Esophagus muscularis mucosa (tissue), 4 donors: ENCODE data around the gene GPR153. TPM values are rescaled to one million over a fixed set of nuclear protein-coding genes. Genes with fewer than 3 reads are reported as not detected.
A peak's percentile ranks its signal among the peaks of the same experiment; 100 is the strongest.

Experiments
- DNase-seq: peaks from one replicate; pipeline ENCODE4 v3.0.0-alpha.2; 2017; ENCODE audit errors: extremely low spot score
- H3K27ac ChIP-seq, 4 donors: fragments of 200-600 bp; sonication (generic); replicated peaks in 1 of 4; 1 replicate in 3 of 4; 2 replicates in 1 of 4; pipeline ENCODE4 v1.5.1; 2016 to 2019; ENCODE audit warnings: mild to moderate bottlenecking in 1 of 4
- H3K27me3 ChIP-seq, 4 donors: fragments of 200-600 bp; sonication (generic); one replicate each; pipeline versions ENCODE4 v1.5.1 to v1.6.0; 2016 to 2019
- H3K36me3 ChIP-seq, 4 donors: fragments of 200-600 bp; sonication (generic); one replicate each; pipeline ENCODE4 v1.5.1; 2016 to 2019
- H3K4me1 ChIP-seq, 4 donors: fragments of 200-600 bp; sonication (generic); one replicate each; pipeline ENCODE4 v1.5.1; 2016 to 2019
- H3K4me3 ChIP-seq, 4 donors: fragments of 200-600 bp; sonication (generic); 1 replicate in 2 of 4; 2 replicates in 2 of 4; pipeline ENCODE4 v1.5.1; 2016 to 2019; ENCODE audit warnings: mild to moderate bottlenecking in 4 of 4, moderate library complexity in 1 of 4
- H3K9me3 ChIP-seq, 4 donors: fragments of 200-600 bp; sonication (generic); 1 replicate in 3 of 4; 2 replicates in 1 of 4; pipeline ENCODE4 v1.5.1; 2016 to 2019
- EP300 ChIP-seq: sonication (generic); formaldehyde crosslinking; IDR thresholded peaks from one replicate; pipeline ENCODE4 v1.6.1; 2017; ENCODE audit warnings: antibody characterized with exemption
- POLR2A ChIP-seq: fragments of 450-650 bp; IDR thresholded peaks from one replicate; pipeline ENCODE4 v1.6.1; 2017; ENCODE audit warnings: antibody characterized with exemption, moderate library complexity, mild to moderate bottlenecking, low read depth
- POLR2AphosphoS5 ChIP-seq, 2 donors: sonication (generic); formaldehyde crosslinking; IDR thresholded peaks; one replicate each; pipeline ENCODE4 v1.6.1; 2017; ENCODE audit warnings: antibody characterized with exemption in 2 of 2
- WGBS: methylation state at CpG from one replicate; pipeline ENCODE4 v1.1.5; 2018; 5-methylcytosine and 5-hydroxymethylcytosine counted together
- intact Hi-C: fragments of 100-400 bp; cut with DNase I; formaldehyde crosslinking; loops from one replicate; pipeline ENCODE4 v1.15.1; 2023
- total RNA-seq, 4 donors: library from RNA; depleted of rRNA; stranded (reverse); fragments of >200 nt; gene quantifications; one replicate each; pipeline versions ENCODE4 v1.1.0 to v1.2.1, GENCODE V29; 2016
- TF ChIP-seq, protein P1 (sequence below), 3 experiments: fragments of 200-600 bp in 2 of 3; fragments of 450-650 bp in 1 of 3; sonication (generic) in 2 of 3; IDR thresholded peaks; one replicate each; pipeline ENCODE4 v1.5.1; 2017 to 2019; ENCODE audit warnings: antibody characterized with exemption in 3 of 3, mild to moderate bottlenecking in 2 of 3, moderate library complexity in 1 of 3

GPR153 gene
- total RNA-seq, 4 donors from 2014 or later = 5.5 to 11.0 (median 9.3) TPM

- Histone ChIP-seq H3K27me3 (peaks cover 0 to 15% (median 4%) of the 10 kb centered on the region in 4 donors), H3K36me3 (peaks cover 0 to 36% (median 30%) of the 10 kb centered on the region in 4 donors), H3K9me3 (no peaks in the 10 kb centered on the region), H3K27ac (peak overlapping the region in 1 of 4 donors; percentile 33), H3K4me1 (peaks cover 49 to 56% (median 53%) of the 10 kb centered on the region in 4 donors), H3K4me3 (peak overlapping the region; percentile 46 to 55 (median 50))
- intact Hi-C loops = no loop called here
- 16% methylated on average over 15 of the region's 99 CpGs for WGBS
- TF ChIP-seq, protein P1, sequence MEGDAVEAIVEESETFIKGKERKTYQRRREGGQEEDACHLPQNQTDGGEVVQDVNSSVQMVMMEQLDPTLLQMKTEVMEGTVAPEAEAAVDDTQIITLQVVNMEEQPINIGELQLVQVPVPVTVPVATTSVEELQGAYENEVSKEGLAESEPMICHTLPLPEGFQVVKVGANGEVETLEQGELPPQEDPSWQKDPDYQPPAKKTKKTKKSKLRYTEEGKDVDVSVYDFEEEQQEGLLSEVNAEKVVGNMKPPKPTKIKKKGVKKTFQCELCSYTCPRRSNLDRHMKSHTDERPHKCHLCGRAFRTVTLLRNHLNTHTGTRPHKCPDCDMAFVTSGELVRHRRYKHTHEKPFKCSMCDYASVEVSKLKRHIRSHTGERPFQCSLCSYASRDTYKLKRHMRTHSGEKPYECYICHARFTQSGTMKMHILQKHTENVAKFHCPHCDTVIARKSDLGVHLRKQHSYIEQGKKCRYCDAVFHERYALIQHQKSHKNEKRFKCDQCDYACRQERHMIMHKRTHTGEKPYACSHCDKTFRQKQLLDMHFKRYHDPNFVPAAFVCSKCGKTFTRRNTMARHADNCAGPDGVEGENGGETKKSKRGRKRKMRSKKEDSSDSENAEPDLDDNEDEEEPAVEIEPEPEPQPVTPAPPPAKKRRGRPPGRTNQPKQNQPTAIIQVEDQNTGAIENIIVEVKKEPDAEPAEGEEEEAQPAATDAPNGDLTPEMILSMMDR (IDR thresholded peaks at IDR 0.05) = peak; percentile 53 to 79 (median 53)
- TF ChIP-seq EP300 (no peak), POLR2AphosphoS5 (IDR thresholded peaks at IDR 0.05) (peak in 1 of 2 donors; percentile 9), POLR2A (no peak)
- no peak for DNase-seq
Observed at GRCh38 chr1:6208723-6209660, 51.9 kb downstream of the GPR153 start.

- Histone ChIP-seq H3K36me3 (peaks cover 0 to 30% (median 29%) of the 10 kb centered on the region in 4 donors), H3K4me3 (no peak overlapping the region), H3K27me3 (peaks cover 0 to 15% (median 4%) of the 10 kb centered on the region in 4 donors), H3K4me1 (peaks cover 49 to 56% (median 53%) of the 10 kb centered on the region in 4 donors), H3K27ac (no peak overlapping the region), H3K9me3 (no peaks in the 10 kb centered on the region)
- intact Hi-C loops = loop anchor here (2.0 kb wide), 1 partner anchor 37 kb away; the partner anchor contains the start of gene HES3
- no peak for DNase-seq
- WGBS = 89% methylated on average over 4 of the region's 10 CpGs
- no peak for TF ChIP-seq POLR2A
- TF ChIP-seq, protein P1 (IDR thresholded peaks at IDR 0.05) = no peak
- no peak for TF ChIP-seq POLR2AphosphoS5 (IDR thresholded peaks at IDR 0.05)
- TF ChIP-seq EP300 = no peak
Observed at GRCh38 chr1:6207921-6208320, 53.0 kb downstream of the GPR153 start.

GRCh38 chr1:6207075-6207885, 53.6 kb downstream of the GPR153 start:
- peaks cover 49 to 56% (median 53%) of the 10 kb centered on the region in 4 donors for H3K4me1 ChIP-seq
- TF ChIP-seq EP300 (no peak), POLR2AphosphoS5 (IDR thresholded peaks at IDR 0.05) (no peak), POLR2A (no peak)
- TF ChIP-seq, protein P1 (IDR thresholded peaks at IDR 0.05) = no peak
- H3K27me3 ChIP-seq = peaks cover 0 to 15% (median 4%) of the 10 kb centered on the region in 4 donors
- H3K4me3 ChIP-seq = peak overlapping the region in 2 of 4 donors; percentile 58 to 65
- no peaks in the 10 kb centered on the region for H3K9me3 ChIP-seq
- peak overlapping the region in 1 of 4 donors; percentile 81 for H3K27ac ChIP-seq
- intact Hi-C loops = loop anchor here (2.0 kb wide), 1 partner anchor 38 kb away; the partner anchor contains the start of gene HES3
- H3K36me3 ChIP-seq = peaks cover 0 to 25% (median 24%) of the 10 kb centered on the region in 4 donors
- WGBS = 83% methylated on average over 10 of the region's 19 CpGs
- DNase-seq = no peak

DNA sequence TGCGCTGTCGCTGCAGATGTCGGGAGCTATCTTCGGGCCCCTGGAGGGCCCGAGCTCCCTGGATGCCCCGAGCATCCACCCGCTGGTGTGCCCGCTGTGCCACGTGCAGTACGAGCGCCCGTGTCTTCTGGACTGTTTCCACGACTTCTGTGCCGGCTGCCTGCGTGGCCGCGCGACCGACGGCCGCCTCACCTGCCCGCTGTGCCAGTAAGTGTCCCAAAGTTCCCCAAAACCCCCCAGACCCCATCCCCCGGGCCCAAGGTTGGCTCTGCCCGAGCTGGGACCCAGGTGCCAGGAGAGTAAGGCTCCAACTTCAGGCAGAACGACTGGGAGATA, 54.4 kb downstream of the GPR153 start:
- intact Hi-C loops = loop anchor here (2.0 kb wide), 1 partner anchor 38 kb away; the partner anchor contains the start of gene HES3
- TF ChIP-seq POLR2AphosphoS5 (IDR thresholded peaks at IDR 0.05) (no peak), EP300 (no peak), POLR2A (no peak)
- TF ChIP-seq, protein P1 (IDR thresholded peaks at IDR 0.05) = no peak
- H3K4me3 ChIP-seq = peak overlapping the region; percentile 58 to 71 (median 64)
- peaks cover 0 to 15% (median 4%) of the 10 kb centered on the region in 4 donors for H3K27me3 ChIP-seq
- H3K9me3 ChIP-seq = no peaks in the 10 kb centered on the region
- peaks cover 0 to 18% (median 17%) of the 10 kb centered on the region in 4 donors for H3K36me3 ChIP-seq
- H3K27ac ChIP-seq = peak overlapping the region; percentile 78 to 88 (median 82)
- WGBS = no CpG with 5 or more reads among the region's 25 CpGs
- no peak for DNase-seq
- peaks cover 49 to 56% (median 53%) of the 10 kb centered on the region in 4 donors for H3K4me1 ChIP-seq
